ENCODE data around the gene GSTK1. TPM values are rescaled to one million over a fixed set of nuclear protein-coding genes. Genes with fewer than 3 reads are reported as not detected.

The GSTK1 gene
- total and polyA plus RNA-seq, 10 of the 15 experiments (the other 5 are each of a cell fraction or from before 2014, with no cell fraction given) = 76.2 to 166 (median 127) TPM

DNA sequence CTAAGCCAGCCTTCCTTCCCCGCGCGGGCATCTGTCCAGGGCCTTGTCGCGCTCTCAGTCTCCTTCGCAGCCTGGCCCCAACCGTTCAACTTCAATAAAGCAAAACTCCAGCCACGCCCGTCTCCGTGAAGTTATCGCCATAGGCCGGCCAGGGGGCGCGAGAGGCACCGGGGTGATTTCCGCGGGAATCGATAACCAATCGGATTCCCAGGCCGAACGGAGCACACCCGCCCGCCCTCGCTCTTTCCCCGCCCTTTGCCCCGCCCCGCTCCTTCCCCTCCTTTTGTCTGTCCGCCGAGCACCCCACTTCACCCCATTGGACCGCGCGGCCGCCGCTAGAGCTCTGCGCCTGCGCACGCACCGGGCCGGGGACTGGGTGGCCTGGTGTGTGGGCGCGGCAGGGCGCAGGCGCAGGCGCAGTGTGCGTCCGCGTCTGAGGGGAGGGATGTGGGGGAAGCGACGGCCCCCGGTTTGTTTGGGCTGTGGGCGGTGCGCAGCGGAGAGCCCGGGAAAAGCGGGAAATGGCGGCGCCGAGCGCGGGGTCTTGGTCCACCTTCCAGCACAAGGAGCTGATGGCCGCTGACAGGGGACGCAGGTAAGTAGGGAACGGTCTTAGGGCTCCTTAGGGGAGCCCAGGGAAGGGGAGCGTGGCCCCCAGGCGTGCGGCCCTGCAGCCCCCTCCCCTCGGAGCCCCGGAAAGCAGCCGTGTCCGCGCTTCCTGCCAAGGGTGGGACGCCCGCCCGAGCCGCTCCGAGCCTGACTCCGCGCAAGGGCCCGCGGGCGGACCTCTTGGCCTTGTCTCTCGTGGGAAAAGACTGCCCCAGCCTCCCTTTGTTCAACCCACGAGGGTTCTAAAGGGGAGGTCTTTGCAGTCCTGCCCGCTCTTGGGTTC is 24.9 kb downstream of the GSTK1 start, which contains the start of gene CASP2 (continued):
- TF ChIP-seq, protein P1, sequence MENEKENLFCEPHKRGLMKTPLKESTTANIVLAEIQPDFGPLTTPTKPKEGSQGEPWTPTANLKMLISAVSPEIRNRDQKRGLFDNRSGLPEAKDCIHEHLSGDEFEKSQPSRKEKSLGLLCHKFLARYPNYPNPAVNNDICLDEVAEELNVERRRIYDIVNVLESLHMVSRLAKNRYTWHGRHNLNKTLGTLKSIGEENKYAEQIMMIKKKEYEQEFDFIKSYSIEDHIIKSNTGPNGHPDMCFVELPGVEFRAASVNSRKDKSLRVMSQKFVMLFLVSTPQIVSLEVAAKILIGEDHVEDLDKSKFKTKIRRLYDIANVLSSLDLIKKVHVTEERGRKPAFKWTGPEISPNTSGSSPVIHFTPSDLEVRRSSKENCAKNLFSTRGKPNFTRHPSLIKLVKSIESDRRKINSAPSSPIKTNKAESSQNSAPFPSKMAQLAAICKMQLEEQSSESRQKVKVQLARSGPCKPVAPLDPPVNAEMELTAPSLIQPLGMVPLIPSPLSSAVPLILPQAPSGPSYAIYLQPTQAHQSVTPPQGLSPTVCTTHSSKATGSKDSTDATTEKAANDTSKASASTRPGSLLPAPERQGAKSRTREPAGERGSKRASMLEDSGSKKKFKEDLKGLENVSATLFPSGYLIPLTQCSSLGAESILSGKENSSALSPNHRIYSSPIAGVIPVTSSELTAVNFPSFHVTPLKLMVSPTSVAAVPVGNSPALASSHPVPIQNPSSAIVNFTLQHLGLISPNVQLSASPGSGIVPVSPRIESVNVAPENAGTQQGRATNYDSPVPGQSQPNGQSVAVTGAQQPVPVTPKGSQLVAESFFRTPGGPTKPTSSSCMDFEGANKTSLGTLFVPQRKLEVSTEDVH (IDR thresholded peaks at IDR 0.05; ENCODE audit: low read depth, partially characterized antibody) = peak; percentile 68
- TF ChIP-seq NRF1 (conservative IDR thresholded peaks at IDR 0.05; ENCODE audit: low read depth, low read length) (peak; percentile 97), ZNF622 (IDR thresholded peaks at IDR 0.05) (no peak), JUND (IDR thresholded peaks at IDR 0.05; ENCODE audit: low read depth, low read length) (no peak), CREB1 (IDR thresholded peaks at IDR 0.05; ENCODE audit: low read depth) (peak; percentile 34; the same call in 1 of the 2 replicates), HDGF (IDR thresholded peaks at IDR 0.05) (0 out of 2 replicates have a peak, but pooled peaks have one; percentile 36), ZNF384 (IDR thresholded peaks at IDR 0.05; ENCODE audit: borderline replicate concordance, low read depth, low read length) (no peak), EGR1 (IDR thresholded peaks at IDR 0.05; ENCODE audit: borderline replicate concordance in 1 of 2, low read depth in 2 of 2, low read length in 2 of 2) (peak in 1 of 2 experiments; percentile 84; a peak in 2 of 3 replicates), SMARCA5 (IDR thresholded peaks at IDR 0.05) (peak; percentile 64; the same call in 1 of the 2 replicates), NR2C1 (IDR thresholded peaks at IDR 0.05) (no peak), TCF7 (IDR thresholded peaks at IDR 0.05; ENCODE audit: borderline replicate concordance) (no peak), IKZF1 (conservative IDR thresholded peaks at IDR 0.05) (peak; percentile 99), GATAD2B (conservative IDR thresholded peaks at IDR 0.05; ENCODE audit: low read depth) (peak; percentile 80), RBBP5 (conservative IDR thresholded peaks at IDR 0.05) (no peak), SMC3 (IDR thresholded peaks at IDR 0.05; ENCODE audit: borderline replicate concordance, low read length) (no peak), YY1 (IDR thresholded peaks at IDR 0.05; ENCODE audit: low read depth, low read length) (peak; percentile 94), ZNF217 (IDR thresholded peaks at IDR 0.05) (0 out of 2 replicates have a peak, but pooled peaks have one; percentile 15), ASH2L (IDR thresholded peaks at IDR 0.05; ENCODE audit: borderline replicate concordance, low read depth) (peak; percentile 78; the same call in 1 of the 2 replicates), JUNB (IDR thresholded peaks at IDR 0.05) (no peak), MYB (IDR thresholded peaks at IDR 0.05; ENCODE audit: borderline replicate concordance, low read depth, low read length) (no peak), YBX1 (IDR thresholded peaks at IDR 0.05) (no peak), EED (IDR thresholded peaks at IDR 0.05; ENCODE audit: low read depth) (0 out of 2 replicates have a peak, but pooled peaks have one; percentile 22), SREBF2 (IDR thresholded peaks at IDR 0.05; ENCODE audit: low read length) (no peak), CHD2 (IDR thresholded peaks at IDR 0.05; ENCODE audit: borderline replicate concordance, low read depth, low read length) (peak; percentile 34), BRCA1 (IDR thresholded peaks at IDR 0.05; ENCODE audit: low read depth, low read length) (no peak), NFIC (IDR thresholded peaks at IDR 0.05; ENCODE audit: low read depth, low read length) (no peak)
- TF ChIP-seq, protein P2, sequence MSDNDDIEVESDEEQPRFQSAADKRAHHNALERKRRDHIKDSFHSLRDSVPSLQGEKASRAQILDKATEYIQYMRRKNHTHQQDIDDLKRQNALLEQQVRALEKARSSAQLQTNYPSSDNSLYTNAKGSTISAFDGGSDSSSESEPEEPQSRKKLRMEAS (IDR thresholded peaks at IDR 0.05; ENCODE audit: low read depth, low read length) = peak; percentile 83
- TF ChIP-seq, protein P3, sequence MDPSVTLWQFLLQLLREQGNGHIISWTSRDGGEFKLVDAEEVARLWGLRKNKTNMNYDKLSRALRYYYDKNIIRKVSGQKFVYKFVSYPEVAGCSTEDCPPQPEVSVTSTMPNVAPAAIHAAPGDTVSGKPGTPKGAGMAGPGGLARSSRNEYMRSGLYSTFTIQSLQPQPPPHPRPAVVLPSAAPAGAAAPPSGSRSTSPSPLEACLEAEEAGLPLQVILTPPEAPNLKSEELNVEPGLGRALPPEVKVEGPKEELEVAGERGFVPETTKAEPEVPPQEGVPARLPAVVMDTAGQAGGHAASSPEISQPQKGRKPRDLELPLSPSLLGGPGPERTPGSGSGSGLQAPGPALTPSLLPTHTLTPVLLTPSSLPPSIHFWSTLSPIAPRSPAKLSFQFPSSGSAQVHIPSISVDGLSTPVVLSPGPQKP (IDR thresholded peaks at IDR 0.05; ENCODE audit: low read depth, low read length) = no peak
